A204.1 (cell line): ENCODE results near the gene LMF2.
A peak's percentile ranks its signal among the peaks of the same experiment; 100 is the strongest.

Source experiments
- FAIRE-seq: peaks from 2 replicates; lab custom pipeline; 2012; peaks lifted over from hg19 to GRCh38; lab: Jason Lieb, UNC

LMF2 gene

GRCh38 chr22:50502628-50503474, 4.7 kb downstream of the LMF2 start:
- FAIRE-seq: no peak

- FAIRE-seq: no peak
Observed at GRCh38 chr22:50502096-50502495, 5.4 kb downstream of the LMF2 start.

GRCh38 chr22:50500452-50500851, 7.0 kb downstream of the LMF2 start:
- no peak for FAIRE-seq

GRCh38 chr22:50498322-50498890, 9.1 kb downstream of the LMF2 start:
- FAIRE-seq: peak; percentile 57

GRCh38 chr22:50497093-50497492, 10.4 kb downstream of the LMF2 start:
- no peak for FAIRE-seq

- no peak for FAIRE-seq
Observed at GRCh38 chr22:50490531-50491308, 16.8 kb downstream of the LMF2 start.

- no peak for FAIRE-seq
Observed at GRCh38 chr22:50489363-50490243, 17.9 kb downstream of the LMF2 start.

- no peak for FAIRE-seq
Observed at GRCh38 chr22:50488886-50489285, 18.6 kb downstream of the LMF2 start.

GRCh38 chr22:50488006-50488677, 19.4 kb downstream of the LMF2 start:
- FAIRE-seq: no peak

GRCh38 chr22:50487290-50488005, 20.1 kb downstream of the LMF2 start:
- no peak for FAIRE-seq

- no peak for FAIRE-seq
Observed at GRCh38 chr22:50486561-50487289, 20.8 kb downstream of the LMF2 start, which contains the start of gene MIOX. MIOX (plus strand) TSS chr22:50486859; CDS start chr22:50486898, 39 bp downstream.

GRCh38 chr22:50485221-50486131, 22.0 kb downstream of the LMF2 start:
- no peak for FAIRE-seq

- FAIRE-seq: no peak
Observed at GRCh38 chr22:50483977-50484853, 23.3 kb downstream of the LMF2 start.

GRCh38 chr22:50483556-50483955, 23.9 kb downstream of the LMF2 start:
- no peak for FAIRE-seq

- no peak for FAIRE-seq
Observed at GRCh38 chr22:50483106-50483505, 24.4 kb downstream of the LMF2 start.

GRCh38 chr22:50482107-50483074, 25.1 kb downstream of the LMF2 start:
- FAIRE-seq: no peak
